Measurements from ENCODE around the gene SYT11. TPM values are rescaled to one million over a fixed set of nuclear protein-coding genes. Genes with fewer than 3 reads are reported as not detected.

The SYT11 gene
- total and polyA plus RNA-seq, 10 of the 15 experiments (the other 5 are each of a cell fraction or from before 2014, with no cell fraction given), result 7.7 to 21.2 (median 13.5) TPM

DNA sequence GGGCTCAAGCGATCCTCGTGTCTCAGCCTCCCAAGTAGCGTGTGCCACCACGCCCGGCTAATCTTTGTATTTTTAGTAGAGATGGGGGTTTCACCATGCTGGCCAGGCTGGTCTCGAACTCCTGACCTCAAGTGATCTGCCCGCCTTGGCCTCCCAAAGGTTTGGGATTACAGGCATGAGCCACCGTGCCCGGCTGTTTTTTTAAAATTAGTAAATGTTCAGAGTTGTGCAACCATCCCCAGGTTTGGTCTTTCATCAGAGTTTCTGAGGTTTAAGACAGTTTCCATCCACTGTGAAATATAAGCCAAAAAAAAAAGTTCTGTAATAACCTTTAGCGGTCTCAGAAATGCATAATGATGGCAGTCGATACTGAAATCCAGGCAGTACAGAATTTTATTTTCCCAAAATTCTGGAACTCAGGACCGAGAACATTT lies 550 bp upstream of the SYT11 start (continued):
- TF ChIP-seq YBX1 (IDR thresholded peaks at IDR 0.05) (no peak), GABPA (IDR thresholded peaks at IDR 0.05; ENCODE audit: low read depth) (no peak), ETV6 (conservative IDR thresholded peaks at IDR 0.05 in 1 of 2, IDR thresholded peaks at IDR 0.05 in 1 of 2; ENCODE audit: borderline replicate concordance in 1 of 2, low read depth in 1 of 2) (no peak), PAX5 (IDR thresholded peaks at IDR 0.05; ENCODE audit: borderline replicate concordance, low read depth, low read length) (no peak), MTA2 (IDR thresholded peaks at IDR 0.05; ENCODE audit: low read depth) (no peak), MYC (IDR thresholded peaks at IDR 0.05; ENCODE audit: insufficient read depth, insufficient read length, insufficient replicate concordance, low read length, severe bottlenecking) (no peak), ZZZ3 (IDR thresholded peaks at IDR 0.05; ENCODE audit: control insufficient read depth, insufficient read length, low read depth) (no peak), MTA3 (IDR thresholded peaks at IDR 0.05; ENCODE audit: borderline replicate concordance, low read length) (no peak), ZBED1 (IDR thresholded peaks at IDR 0.05; ENCODE audit: borderline replicate concordance) (no peak), MLLT1 (IDR thresholded peaks at IDR 0.05) (peak; percentile 70; the same call in 1 of the 2 replicates), RBBP5 (conservative IDR thresholded peaks at IDR 0.05) (no peak), IKZF2 (IDR thresholded peaks at IDR 0.05) (peak; percentile 49 to 60; a peak in 3 of 4 replicates), TCF7 (IDR thresholded peaks at IDR 0.05; ENCODE audit: borderline replicate concordance) (no peak), BACH1 (IDR thresholded peaks at IDR 0.05; ENCODE audit: borderline replicate concordance) (no peak), CTCF (IDR thresholded peaks at IDR 0.05 in 2 of 3, conservative IDR thresholded peaks at IDR 0.05 in 1 of 3; ENCODE audit: control insufficient read depth in 2 of 3, extremely low read depth in 1 of 3, insufficient read depth in 1 of 3, low read depth in 3 of 3, low read length in 3 of 3) (no peak), BRCA1 (IDR thresholded peaks at IDR 0.05; ENCODE audit: low read depth, low read length) (no peak), ZNF207 (IDR thresholded peaks at IDR 0.05; ENCODE audit: borderline replicate concordance) (no peak)

All from GM12878 (cell line).